HG02798 (cell line): ENCODE results near the gene IGSF9B.
A peak's percentile ranks its signal among the peaks of the same experiment; 100 is the strongest.

Experiments
- ATAC-seq: cut with Tn5 transposase; IDR thresholded peaks from one replicate; pipeline ENCODE4 v1.9.1; 2021; ENCODE audit warnings: mild to moderate bottlenecking; ENCODE audit not compliant: unreplicated experiment, poor library complexity

The IGSF9B gene

GRCh38 chr11:133961890-133962289, 5.1 kb upstream of the IGSF9B start:
- no peak for ATAC-seq

GRCh38 chr11:133957900-133958299, 1.1 kb upstream of the IGSF9B start:
- no peak for ATAC-seq

DNA sequence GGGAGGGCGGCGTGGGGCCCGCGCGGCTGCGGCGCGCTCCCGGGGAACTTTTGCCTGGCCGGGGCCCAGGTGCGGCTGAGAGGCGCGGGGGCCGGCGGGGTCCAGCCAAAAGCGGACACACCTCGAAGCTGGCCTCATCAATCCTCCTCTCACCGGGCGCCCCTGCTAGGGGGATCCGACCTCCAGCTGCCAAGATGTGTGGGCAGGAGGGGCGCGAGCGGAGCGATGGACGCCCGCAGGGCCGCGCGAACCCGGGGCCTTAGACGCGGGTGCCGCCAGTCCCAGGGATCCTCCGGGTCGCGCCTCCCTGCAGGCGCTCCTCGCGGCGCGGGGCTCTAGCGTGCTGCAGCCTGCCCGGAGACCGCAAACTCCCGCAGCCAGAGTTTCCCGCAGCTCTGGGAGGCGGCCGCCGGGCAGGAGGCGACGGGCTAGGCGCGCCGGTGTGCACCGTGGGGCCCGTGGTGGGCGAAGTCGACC, 785 bp downstream of the IGSF9B start:
- ATAC-seq, result no peak

DNA sequence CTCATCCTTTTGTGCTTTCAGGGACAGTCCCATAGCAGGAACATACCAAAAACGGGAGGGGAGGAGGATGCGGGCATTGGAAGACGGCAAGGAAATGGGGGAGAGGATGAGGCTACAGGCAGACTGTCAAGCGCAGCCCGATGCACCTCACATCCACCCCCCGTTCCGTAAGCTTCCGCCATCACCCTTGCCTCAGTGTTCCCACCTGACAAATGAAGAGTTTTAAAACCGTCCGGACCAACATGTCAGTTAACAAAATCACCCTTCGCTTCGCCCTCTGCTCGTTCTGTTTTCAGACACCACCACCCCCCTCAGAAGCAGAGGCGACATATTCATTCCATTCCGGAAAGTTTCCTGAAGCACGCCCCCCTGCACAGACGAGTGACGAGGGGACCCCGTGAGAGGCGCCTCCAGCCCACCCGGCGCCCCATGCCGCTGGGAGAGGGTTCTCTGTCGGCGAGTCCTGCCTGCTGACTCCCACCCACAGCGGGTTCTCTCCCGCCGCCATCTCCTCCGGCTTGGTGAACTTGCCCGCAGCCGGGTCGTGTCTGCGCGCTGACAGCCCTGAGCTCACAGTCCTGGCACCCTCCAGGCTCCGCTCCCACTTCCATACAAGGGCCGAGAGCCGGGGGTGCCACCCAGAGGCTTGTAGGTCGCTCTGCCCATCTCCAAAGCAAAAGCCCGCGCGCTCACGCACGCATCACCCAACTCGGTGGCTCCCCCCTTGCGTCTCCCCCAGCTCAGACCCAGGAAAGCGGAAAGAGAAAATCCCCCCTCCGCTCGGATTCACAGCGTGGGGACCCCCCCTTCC, 1.5 kb downstream of the IGSF9B start:
- ATAC-seq, result no peak

DNA sequence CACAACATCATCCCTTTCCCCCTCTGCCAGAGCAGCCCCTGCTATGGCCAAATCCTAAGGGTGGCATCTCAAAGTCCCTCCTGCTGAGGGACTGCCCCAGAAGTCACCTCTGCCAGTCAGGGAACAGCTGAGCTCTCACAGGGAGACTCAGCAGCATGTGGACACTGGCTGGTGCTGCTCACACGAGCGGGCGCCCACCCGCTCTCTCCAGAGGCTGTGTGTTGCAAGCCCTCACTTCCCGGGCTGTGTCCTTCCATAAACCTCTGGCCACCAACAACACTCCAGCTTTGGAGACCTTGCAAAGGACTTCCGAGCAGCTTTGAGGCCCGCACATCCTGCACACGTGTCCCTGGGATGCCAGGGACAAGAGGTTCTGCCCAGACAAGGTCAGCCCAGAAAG, 2.8 kb downstream of the IGSF9B start:
- ATAC-seq, result no peak

GRCh38 chr11:133953547-133953946, 3.2 kb downstream of the IGSF9B start:
- ATAC-seq, result no peak

DNA sequence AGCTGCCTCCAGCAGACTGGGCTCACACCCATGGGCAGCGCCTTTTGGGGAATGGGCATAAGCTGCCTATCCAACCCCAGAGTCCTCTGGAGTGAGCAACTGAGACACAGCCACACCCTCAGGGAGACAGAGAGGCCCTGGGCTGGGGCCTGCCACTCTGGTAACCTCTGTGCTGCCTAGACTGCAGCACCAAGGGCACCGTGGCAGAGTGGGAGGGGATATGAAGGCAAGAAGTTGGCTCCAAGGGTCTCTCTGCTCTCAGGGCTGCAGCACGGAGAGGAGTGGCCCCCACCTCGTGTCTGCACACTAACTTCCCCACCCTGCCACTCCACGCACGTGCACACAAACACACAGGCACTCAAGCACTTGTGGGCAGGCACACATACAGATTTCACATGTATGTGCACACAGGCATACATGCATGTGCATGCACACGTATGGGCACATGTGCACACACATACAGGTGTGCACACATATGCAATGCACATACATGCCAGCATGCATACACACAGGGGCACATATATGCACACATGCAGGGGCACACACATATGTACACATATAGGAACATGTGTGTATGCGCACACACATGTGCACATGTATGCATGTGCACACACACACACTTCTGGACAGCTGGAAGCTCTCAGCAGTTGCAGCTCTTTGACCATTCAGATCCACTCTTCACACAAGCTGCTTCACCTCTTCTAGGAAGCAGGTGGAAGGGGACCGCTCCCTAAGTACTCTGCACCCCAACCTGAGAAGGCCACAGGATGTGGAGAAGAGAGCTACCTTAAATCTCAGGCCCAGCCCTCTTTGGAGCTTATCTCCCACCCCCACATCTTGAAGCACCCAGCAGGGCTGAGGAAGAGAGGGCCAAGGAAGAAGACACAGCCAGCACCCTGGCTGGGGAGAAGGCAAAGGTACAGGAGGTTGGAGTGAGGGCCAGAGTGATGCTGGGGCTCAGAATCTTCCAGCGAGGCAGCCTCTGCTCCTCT, 4.3 kb downstream of the IGSF9B start:
- ATAC-seq, result no peak

DNA sequence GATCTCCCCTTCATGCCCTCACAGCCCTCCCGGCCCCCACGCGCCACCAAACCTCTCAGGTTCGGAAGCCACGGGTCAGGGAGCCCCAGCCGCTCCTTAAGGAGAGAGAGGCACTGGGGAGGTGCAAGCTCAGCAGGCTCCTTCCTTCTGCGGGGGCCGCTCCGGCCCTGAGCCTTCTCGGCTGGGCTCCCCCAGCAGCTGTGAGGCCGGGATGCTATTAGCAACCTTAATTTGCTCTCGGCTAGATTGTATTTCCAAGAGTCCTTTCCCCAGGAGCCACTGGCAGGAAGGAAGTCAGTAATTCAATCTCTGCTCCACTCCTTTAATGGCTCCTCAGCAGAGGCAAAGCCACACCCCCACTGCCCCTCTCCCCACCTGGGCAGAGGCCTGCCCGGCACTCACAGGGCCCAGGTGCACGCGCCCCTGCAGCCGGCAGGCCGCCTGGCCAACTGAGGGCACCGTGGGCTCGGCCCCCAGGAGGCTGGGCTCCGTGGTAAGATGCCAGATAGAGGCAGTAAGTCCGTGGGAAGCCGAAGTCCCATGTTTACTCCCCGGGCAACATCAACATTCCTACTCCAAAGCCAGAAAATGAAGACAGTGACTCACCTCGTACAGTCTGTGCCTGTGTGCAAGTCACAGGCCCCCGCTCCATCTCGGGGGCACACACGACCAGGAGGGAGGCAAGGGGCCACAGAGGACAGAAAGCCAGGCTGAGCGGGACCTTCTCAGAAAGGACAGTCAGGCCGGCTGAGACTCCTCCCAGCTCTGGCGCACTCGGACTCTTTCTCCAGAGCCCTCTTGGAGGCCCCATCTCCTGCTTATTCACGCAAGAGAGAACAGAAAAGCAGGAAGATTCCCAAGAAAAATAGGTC, 5.2 kb downstream of the IGSF9B start:
- ATAC-seq, result no peak

- ATAC-seq, result no peak
Measured at GRCh38 chr11:133950874-133951326, 5.9 kb downstream of the IGSF9B start.

- ATAC-seq, result no peak
Measured at GRCh38 chr11:133950421-133950820, 6.3 kb downstream of the IGSF9B start.

DNA sequence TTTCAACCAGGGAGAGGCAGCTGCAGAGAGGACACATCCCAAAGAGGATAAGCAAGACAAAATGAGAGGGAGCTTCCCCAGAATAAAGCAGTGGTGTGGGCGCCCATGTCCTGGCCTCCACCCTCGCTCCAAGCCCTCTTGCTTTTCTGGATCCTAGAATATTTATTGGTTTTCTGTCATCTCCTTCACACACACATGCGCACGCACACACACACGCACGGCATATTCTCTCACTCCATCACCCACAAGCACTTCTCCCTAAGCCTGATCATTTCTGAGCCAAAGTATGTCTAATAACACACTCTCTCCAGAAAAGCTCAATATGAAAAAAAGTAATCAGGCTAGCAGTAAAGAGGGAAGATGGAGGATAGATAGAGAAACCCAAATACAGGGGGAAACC, 7.6 kb downstream of the IGSF9B start:
- no peak for ATAC-seq

- ATAC-seq, result no peak
Measured at GRCh38 chr11:133948711-133949110, 8.1 kb downstream of the IGSF9B start.

DNA sequence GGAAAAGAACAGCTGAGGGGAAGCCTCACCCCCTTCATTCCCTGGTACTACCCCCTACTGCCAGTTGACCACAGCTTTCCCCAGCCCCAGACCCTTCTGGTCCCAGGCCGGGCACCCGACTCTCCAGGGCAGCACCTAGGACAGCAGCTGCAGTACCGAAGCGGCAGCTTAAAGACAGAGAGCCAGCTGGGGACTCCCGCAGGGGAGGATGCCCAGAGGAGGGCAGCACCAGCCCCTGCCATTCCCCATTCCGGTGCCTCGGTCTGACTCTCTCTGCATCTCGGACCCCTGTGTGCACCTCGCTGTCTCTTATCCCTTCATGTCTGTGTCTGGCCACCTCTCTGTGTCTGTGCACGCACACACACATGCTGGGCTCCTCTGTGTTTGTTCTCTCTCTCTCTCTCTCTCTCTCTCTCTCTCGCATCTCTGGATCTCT, 9.4 kb downstream of the IGSF9B start:
- ATAC-seq, result peak; percentile 54

- ATAC-seq, result peak; percentile 5
Measured at GRCh38 chr11:133946541-133947318, 10.0 kb downstream of the IGSF9B start.

DNA sequence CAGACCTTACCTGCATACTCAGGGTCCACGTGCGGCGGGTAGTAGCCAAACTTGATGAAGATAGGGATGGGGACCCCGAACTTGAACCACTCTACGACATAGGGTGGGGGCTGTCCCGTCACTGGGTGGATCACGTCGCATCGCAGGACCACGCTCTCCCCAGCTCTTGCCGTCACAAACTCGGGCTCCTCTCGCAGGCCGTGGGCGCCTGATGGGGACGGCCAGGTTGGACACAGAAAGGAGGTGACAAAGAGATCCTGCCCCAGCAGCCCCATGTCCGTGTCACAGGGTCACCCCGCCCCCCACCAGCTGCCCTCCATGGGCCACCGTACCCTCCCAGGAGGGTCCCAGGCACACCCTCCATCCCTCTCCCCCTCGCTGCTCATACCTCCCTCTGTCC, 10.7 kb downstream of the IGSF9B start:
- ATAC-seq, result no peak

- no peak for ATAC-seq
Measured at GRCh38 chr11:133945087-133945974, 11.4 kb downstream of the IGSF9B start.

GRCh38 chr11:133943950-133944698, 12.6 kb downstream of the IGSF9B start:
- no peak for ATAC-seq

GRCh38 chr11:133942577-133942976, 14.2 kb downstream of the IGSF9B start:
- ATAC-seq, result no peak
